ENCODE measurements around the gene FIBCD1.

The FIBCD1 gene, protein sequence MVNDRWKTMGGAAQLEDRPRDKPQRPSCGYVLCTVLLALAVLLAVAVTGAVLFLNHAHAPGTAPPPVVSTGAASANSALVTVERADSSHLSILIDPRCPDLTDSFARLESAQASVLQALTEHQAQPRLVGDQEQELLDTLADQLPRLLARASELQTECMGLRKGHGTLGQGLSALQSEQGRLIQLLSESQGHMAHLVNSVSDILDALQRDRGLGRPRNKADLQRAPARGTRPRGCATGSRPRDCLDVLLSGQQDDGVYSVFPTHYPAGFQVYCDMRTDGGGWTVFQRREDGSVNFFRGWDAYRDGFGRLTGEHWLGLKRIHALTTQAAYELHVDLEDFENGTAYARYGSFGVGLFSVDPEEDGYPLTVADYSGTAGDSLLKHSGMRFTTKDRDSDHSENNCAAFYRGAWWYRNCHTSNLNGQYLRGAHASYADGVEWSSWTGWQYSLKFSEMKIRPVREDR

DNA sequence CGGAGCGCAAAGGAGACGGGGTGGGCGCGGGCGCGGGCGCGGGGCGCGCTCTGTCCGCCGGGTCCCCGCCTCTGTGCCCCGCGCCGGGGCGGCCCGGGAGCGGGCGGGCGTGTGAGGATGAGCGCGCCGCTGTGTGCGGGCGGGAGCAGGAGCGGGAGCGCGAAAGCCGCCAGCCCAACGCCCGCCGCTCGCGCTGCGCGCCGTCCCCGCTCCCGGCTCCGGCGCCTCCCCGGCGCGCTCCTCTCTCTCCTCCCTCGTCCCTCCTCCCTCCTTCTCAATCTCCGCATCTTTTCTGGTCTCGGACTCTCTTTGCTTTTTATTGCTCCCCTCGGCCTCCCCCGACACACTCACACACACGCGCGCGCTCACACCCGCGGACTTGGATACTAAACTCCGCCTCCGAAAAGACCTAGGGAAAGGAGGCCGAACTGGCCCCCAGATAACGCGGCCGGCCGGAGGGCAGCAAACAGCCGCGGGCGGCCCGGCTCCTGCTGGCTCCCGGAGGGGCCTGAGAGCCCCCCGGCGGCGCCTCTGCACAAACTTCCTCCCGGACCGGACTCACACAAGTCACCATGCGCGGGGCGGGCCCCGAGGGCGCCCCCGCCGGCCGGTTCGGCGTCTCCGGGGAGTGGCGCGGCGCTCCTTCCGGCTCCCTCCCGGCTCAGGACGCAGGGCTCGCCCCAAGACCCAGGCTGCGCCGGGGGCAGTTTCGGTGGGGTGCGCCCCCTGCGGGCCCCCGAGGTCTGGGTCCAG is at the start of gene FIBCD1:
Gene FIBCD1 (minus strand): TSS at position 596 of the 753 bp plus-strand sequence. CDS start 640 bp downstream, outside the sequence.
- TF ChIP-seq GATA3 (IDR thresholded peaks at IDR 0.05; ENCODE audit: low read depth, low read length), result no peak
- TF ChIP-seq GATA2 (IDR thresholded peaks at IDR 0.05; ENCODE audit: low read depth, low read length), result no peak

DNA sequence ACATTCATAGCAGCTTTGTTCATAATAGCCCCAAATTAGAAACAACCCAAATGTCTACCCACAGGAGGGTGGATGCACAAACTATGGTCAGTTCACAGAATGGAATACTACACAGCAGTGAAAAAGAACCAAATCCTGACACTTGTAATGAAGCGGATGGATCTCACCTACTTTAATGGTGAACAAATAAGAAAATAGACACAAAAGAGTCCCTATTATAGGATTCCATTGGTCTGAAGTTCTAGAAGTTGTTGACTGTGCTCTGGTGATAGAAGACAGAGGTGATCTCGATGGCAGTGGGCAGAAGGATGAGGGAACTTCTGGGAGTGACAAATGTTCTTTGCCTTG is 49.3 kb upstream of the FIBCD1 start:
- TF ChIP-seq GATA2 (IDR thresholded peaks at IDR 0.05; ENCODE audit: low read depth, low read length), result no peak
- TF ChIP-seq GATA3 (IDR thresholded peaks at IDR 0.05; ENCODE audit: low read depth, low read length), result no peak

DNA sequence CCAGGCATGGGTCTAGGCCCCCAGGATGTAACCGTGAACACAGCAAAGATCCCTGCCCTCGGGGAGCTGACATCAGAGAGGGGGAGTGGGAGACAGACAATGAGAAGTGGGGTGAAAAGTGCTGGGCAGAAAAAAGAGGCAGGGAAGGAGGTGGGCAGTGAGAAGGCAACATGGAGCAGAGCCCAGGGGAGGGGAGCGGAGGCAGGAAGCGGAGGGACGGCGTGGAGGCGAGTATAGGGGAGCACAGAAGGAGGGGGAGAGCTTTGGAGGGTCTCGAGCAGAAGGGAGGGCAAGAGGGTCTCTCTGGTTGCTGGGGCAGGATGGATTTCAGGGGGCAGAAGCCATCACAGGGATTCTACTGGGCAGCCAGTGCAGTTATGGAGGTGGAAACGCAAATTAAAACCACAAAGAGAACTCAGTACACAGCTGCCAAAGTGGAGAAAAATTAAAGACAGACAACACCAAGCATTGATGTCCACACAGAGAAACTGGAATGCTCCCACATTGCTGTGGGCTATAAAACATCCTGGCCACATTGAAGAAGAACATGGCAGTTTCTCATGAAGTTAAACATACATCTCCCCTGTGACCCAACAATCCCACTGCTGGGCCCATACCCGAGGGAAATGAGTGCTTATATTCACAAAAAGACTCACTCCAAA is 48.8 kb upstream of the FIBCD1 start:
- TF ChIP-seq GATA3 (IDR thresholded peaks at IDR 0.05; ENCODE audit: low read depth, low read length), result no peak
- no peak for TF ChIP-seq GATA2 (IDR thresholded peaks at IDR 0.05; ENCODE audit: low read depth, low read length)

- TF ChIP-seq GATA2 (IDR thresholded peaks at IDR 0.05; ENCODE audit: low read depth, low read length) (no peak), GATA3 (IDR thresholded peaks at IDR 0.05; ENCODE audit: low read depth, low read length) (no peak)
Observed at GRCh38 chr9:130987054-130987453, 48.0 kb upstream of the FIBCD1 start.

DNA sequence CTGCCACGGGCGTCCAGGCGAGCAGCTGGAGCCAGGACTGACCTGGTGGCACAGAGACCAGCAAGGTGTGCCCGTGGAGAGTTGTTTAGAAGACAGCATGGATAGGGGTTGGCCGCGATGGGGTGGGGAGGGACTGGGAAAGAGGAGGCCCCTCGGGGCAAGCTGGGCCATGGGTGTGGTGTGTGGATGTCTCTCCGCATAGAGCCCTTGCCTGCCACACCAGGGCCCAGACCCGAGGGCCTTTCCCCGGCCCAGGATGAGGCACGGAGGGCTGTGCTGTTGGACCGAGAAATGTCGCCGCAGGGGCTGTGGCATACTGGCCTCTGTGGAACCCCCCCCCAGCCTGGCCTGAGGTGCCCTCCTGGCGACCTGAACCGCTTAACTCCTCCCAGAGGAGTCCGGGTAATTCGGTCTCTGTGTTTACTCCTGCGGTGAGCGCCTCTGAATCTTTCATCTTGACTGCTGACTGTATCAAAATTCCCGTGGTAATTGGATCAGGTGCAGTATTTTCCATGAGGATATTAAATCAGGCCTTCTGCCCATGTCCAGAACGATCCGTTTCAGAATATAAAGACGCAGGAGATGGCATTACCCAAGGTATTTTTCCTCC is 47.4 kb upstream of the FIBCD1 start:
- TF ChIP-seq GATA2 (IDR thresholded peaks at IDR 0.05; ENCODE audit: low read depth, low read length) (no peak), GATA3 (IDR thresholded peaks at IDR 0.05; ENCODE audit: low read depth, low read length) (no peak)

DNA sequence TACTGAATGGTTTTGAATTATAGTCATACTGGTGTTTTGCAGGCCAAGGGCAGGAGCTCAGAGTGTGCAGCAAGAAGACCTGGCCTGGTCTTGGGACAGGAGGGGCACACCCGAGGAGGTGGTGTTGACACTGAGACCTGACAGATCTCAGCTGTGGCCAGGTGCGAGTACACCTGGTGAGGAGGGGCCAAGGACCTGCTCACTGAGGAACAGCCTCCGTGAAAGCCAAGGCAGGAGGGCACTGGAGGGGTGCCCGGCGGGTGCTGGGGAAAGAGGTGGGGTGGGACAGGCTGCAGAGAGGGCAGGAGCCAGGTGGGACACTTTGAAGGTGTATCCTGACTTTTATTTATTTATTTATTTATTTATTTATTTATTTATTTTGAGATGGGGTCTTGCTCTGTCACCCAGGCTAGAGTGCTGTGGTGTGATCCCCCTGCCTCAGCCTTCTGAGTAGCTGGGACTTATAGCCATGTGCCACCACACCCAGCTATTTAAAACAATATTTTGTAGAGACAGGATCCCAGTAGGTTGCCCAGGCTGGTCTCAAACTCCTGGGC is 46.6 kb upstream of the FIBCD1 start:
- no peak for TF ChIP-seq GATA3 (IDR thresholded peaks at IDR 0.05; ENCODE audit: low read depth, low read length)
- no peak for TF ChIP-seq GATA2 (IDR thresholded peaks at IDR 0.05; ENCODE audit: low read depth, low read length)

DNA sequence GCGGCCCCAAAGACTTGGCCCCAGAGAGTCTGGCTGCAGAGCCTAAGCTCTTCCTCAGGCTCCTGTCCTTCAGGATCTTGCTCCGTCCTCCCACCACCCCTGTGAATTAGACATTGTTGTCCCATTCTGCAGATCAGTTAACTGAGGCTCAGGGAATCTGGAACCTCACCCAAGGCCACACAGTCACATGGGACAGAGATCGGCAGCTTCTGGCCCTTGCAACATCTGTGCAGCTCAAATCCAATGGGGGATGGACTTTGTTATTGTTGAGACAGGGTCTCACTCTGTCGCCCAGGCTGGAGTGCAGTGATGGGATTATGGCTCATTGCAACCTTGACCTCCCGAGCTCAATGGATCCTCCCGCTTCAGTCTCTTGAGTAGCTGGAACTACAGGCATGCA is 46.0 kb upstream of the FIBCD1 start:
- TF ChIP-seq GATA3 (IDR thresholded peaks at IDR 0.05; ENCODE audit: low read depth, low read length) (no peak), GATA2 (IDR thresholded peaks at IDR 0.05; ENCODE audit: low read depth, low read length) (no peak)

GRCh38 chr9:130984521-130984920 is 45.5 kb upstream of the FIBCD1 start:
- TF ChIP-seq GATA2 (IDR thresholded peaks at IDR 0.05; ENCODE audit: low read depth, low read length) (no peak), GATA3 (IDR thresholded peaks at IDR 0.05; ENCODE audit: low read depth, low read length) (no peak)

DNA sequence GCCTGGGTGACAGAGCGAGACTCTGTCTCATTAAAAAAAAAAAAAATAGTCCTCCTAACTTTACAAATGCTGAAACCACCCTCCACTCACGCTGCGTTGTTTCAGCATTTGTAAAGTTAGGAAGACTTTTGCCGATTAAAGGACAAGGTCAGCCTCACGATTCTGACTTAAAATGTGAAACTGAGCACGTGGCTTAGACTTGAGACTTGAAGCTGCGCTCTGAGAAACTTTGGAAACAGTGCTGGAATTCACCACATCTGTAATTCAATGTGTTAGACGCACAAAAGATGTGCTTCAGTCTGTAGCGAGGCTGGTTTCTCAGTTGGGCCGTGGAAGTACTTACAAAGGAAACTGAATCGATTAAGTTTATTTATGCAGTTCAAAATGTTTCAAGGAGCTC is 44.9 kb upstream of the FIBCD1 start:
- TF ChIP-seq GATA2 (IDR thresholded peaks at IDR 0.05; ENCODE audit: low read depth, low read length), result no peak
- TF ChIP-seq GATA3 (IDR thresholded peaks at IDR 0.05; ENCODE audit: low read depth, low read length), result no peak

DNA sequence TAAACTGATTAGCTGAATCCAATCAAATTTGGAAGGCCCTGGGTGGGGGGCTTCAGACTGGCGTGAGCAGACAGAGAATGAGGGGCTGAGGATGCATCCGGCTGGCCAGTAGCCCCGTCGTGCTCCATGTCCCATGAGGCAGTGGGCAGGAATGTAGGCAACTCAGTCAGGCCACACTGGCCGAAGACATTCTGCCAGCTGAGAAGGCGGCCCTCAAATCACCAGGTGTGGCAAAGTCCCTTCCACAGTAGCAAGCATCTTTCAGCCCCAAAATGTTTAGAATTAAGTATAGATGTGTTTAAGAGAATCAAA is 44.3 kb upstream of the FIBCD1 start:
- TF ChIP-seq GATA2 (IDR thresholded peaks at IDR 0.05; ENCODE audit: low read depth, low read length) (no peak), GATA3 (IDR thresholded peaks at IDR 0.05; ENCODE audit: low read depth, low read length) (no peak)

GRCh38 chr9:130982636-130983358 is 43.8 kb upstream of the FIBCD1 start:
- TF ChIP-seq GATA3 (IDR thresholded peaks at IDR 0.05; ENCODE audit: low read depth, low read length) (no peak), GATA2 (IDR thresholded peaks at IDR 0.05; ENCODE audit: low read depth, low read length) (no peak)

GRCh38 chr9:130981756-130982137 is 42.7 kb upstream of the FIBCD1 start:
- TF ChIP-seq GATA3 (IDR thresholded peaks at IDR 0.05; ENCODE audit: low read depth, low read length), result no peak
- TF ChIP-seq GATA2 (IDR thresholded peaks at IDR 0.05; ENCODE audit: low read depth, low read length), result no peak

DNA sequence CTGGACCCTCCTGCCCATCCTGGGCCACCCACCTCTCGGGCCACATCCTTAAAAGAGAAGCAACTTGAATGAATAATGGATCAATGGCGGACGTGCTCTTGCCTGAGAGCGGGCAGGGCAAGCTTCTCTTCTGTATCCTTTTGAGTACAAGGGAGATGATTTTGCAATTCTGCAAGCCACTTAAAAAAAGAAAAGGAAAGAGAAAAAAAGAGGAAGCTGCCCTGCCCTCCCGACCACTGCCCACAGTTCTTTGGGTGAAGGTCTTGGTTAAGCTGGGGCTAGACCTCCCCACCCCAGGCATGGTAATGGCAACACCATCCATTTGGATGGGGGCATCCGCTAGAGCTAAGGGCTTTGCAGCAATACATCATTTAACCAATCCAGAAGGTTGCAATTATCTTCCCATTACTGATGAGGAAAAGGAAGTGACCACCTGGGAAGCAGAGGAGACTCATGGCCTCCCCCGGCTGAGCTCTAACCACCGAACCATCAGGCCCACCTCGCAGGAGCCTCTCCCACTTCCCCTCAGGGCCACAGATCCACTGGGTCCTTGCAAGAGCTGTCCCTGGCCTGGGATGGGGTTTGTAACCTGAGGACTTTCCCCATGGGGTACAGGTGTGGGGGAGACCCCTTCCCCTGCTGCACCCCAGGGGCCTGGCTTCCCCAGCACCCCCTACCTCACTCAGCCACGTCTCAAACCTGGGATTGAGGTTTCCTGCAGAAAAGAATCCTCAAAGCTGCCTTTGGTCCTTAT is 42.1 kb upstream of the FIBCD1 start:
- TF ChIP-seq GATA2 (IDR thresholded peaks at IDR 0.05; ENCODE audit: low read depth, low read length) (no peak), GATA3 (IDR thresholded peaks at IDR 0.05; ENCODE audit: low read depth, low read length) (no peak)
